NB4 (cell line): ENCODE measurements around the gene MAGI2.

ENCODE experiments used
- DNase-seq: peaks from one replicate; pipeline ENCODE4 v3.0.0; 2010; ENCODE audit warnings: low read depth
- H3K4me3 ChIP-seq: one replicate; pipeline ENCODE4 v1.5.1; 2011; ENCODE audit warnings: mild to moderate bottlenecking, low read depth, low read length, moderate library complexity
- CTCF ChIP-seq: IDR thresholded peaks from one replicate; pipeline ENCODE4 v1.5.1; 2012; ENCODE audit warnings: low read depth, low read length
- MAX ChIP-seq: IDR thresholded peaks from 2 replicates; pipeline ENCODE4 v1.6.1; 2011; ENCODE audit warnings: low read depth, low read length
- MYC ChIP-seq: IDR thresholded peaks from 2 replicates; pipeline ENCODE4 v1.6.1; 2011; ENCODE audit warnings: low read depth, low read length
- POLR2A ChIP-seq: IDR thresholded peaks from 2 replicates; pipeline ENCODE4 v1.6.1; 2011; ENCODE audit warnings: mild to moderate bottlenecking; ENCODE audit not compliant: insufficient read length; ENCODE audit errors: extremely low read depth

The MAGI2 gene

GRCh38 chr7:78125884-78126283 lies 1327.6 kb downstream of the MAGI2 start:
- no peak for DNase-seq
- TF ChIP-seq CTCF (no peak), MYC (no peak), MAX (no peak), POLR2A (no peak)
- no peak overlapping the region for H3K4me3 ChIP-seq

DNA sequence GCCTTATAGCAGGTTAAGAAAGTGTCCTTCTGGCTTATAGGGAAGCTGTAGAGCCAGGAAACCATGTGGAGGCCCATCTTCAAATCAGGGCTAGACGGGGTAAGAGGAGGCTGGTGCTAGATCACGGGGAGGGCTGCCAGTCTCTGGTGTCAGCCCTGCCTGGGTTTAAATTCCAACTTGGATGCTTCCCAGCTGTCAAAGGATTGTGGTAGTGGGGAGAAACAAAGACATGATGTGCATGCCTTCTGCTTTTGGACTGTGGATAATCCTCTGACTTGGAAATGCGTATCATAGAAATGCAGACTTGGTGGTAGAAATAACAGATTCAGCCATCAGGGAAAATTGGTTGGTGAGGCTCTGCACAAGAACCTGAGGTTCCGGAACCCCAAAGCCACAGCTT lies 1329.3 kb downstream of the MAGI2 start:
- TF ChIP-seq MYC, result no peak
- TF ChIP-seq MAX, result no peak
- no peak for TF ChIP-seq POLR2A
- no peak for TF ChIP-seq CTCF
- H3K4me3 ChIP-seq, result no peak overlapping the region
- no peak for DNase-seq

GRCh38 chr7:78121888-78122287 lies 1331.6 kb downstream of the MAGI2 start:
- no peak overlapping the region for H3K4me3 ChIP-seq
- no peak for DNase-seq
- no peak for TF ChIP-seq POLR2A
- no peak for TF ChIP-seq CTCF
- no peak for TF ChIP-seq MYC
- TF ChIP-seq MAX, result no peak

GRCh38 chr7:78118470-78118869 lies 1335.0 kb downstream of the MAGI2 start:
- no peak for DNase-seq
- H3K4me3 ChIP-seq, result no peak overlapping the region

GRCh38 chr7:78115876-78116275 lies 1337.6 kb downstream of the MAGI2 start:
- H3K4me3 ChIP-seq, result no peak overlapping the region
- DNase-seq, result no peak
- TF ChIP-seq POLR2A (no peak), MYC (no peak), MAX (no peak), CTCF (no peak)

More at GRCh38 chr7:78118470-78118869, 1335.0 kb downstream of the MAGI2 start:
- TF ChIP-seq POLR2A (no peak), CTCF (no peak), MAX (no peak), MYC (no peak)

- TF ChIP-seq CTCF (no peak), MAX (no peak), MYC (no peak), POLR2A (no peak)
- H3K4me3 ChIP-seq, result no peak overlapping the region
- no peak for DNase-seq
Measured at GRCh38 chr7:78114993-78115392, 1338.5 kb downstream of the MAGI2 start.
